HCT116 (cell line): ENCODE data around the gene PRR3. TPM values are rescaled to one million over a fixed set of nuclear protein-coding genes. Genes with fewer than 3 reads are reported as not detected.
A peak's percentile ranks its signal among the peaks of the same experiment; 100 is the strongest.

ENCODE experiments used
- ATAC-seq: fragments of 200-7000 bp; cut with Tn5 transposase; 2 replicates; pipeline ENCODE4 v1.9.1; 2020; ENCODE audit warnings: mild to moderate bottlenecking, moderate library complexity
- BruUV-seq: library from RNA; stranded (reverse); fragments of 400-500 nt; replicated peaks from 2 replicates; lab custom pipeline; 2021; lab: Mats Ljungman, UMichigan
- CTCF ChIA-PET: fragments of 300-600 bp; sonication (Branson Sonifier 250); formaldehyde crosslinking; loops from one replicate; lab custom pipeline; 2021; ENCODE audit warnings: antibody characterized with exemption; lab: Charles Lee
- POLR2A ChIA-PET: fragments of 300-600, 350-600 bp; sonication (Branson Sonifier 250); formaldehyde crosslinking; loops from one replicate; lab custom pipeline; 2021; ENCODE audit warnings: antibody characterized with exemption; lab: Charles Lee
- RAD21 ChIA-PET, 2 experiments: fragments of 300-600 bp; sonication (Branson Sonifier 250); formaldehyde crosslinking; loops; one replicate each; lab custom pipeline; 2023; ENCODE audit warnings: low total read pairs in 2 of 2; ENCODE audit not compliant: uncharacterized antibody in 2 of 2, unreplicated experiment in 2 of 2, low non-redundant PET in 1 of 2; lab: Charles Lee
- DNase-seq: peaks from one replicate; pipeline ENCODE4 v3.0.0-alpha.2; 2010; ENCODE audit warnings: low read depth, low spot score
- H2AFZ ChIP-seq: fragments of 200-600 bp; shearing (Covaris generic), sonication (generic); 2 replicates; pipeline ENCODE4 v1.6.1; 2017; ENCODE audit warnings: low read depth, mixed run types, mixed read lengths, antibody characterized with exemption, low read length; ENCODE audit not compliant: poor library complexity, severe bottlenecking
- H3K27ac ChIP-seq: 2 replicates; pipeline ENCODE4 v1.5.1; 2012; ENCODE audit warnings: low read depth, low read length
- H3K27me3 ChIP-seq: fragments of 200-600 bp; sonication (generic); 2 replicates; pipeline ENCODE4 v1.6.1; 2016; ENCODE audit warnings: mixed run types, low read length, mixed read lengths; ENCODE audit not compliant: insufficient read depth
- H3K36me3 ChIP-seq, 2 experiments: fragments of 200-500 bp in 1 of 2; fragments of 200-600 bp in 1 of 2; sonication (Bioruptor generic) in 1 of 2; sonication (generic) in 1 of 2; 2 replicates each; pipeline versions ENCODE4 v1.5.1 to v1.6.1; 2014 to 2016; ENCODE audit warnings: low read length in 2 of 2, inconsistent platforms in 1 of 2, mixed read lengths in 1 of 2, mixed run types in 1 of 2; ENCODE audit not compliant: insufficient read depth in 2 of 2, control insufficient read depth in 1 of 2
- H3K4me1 ChIP-seq, 2 experiments: fragments of 200-600 bp in 1 of 2; sonication (generic) in 1 of 2; 2 replicates each; pipeline versions ENCODE4 v1.5.1 to v1.6.1; 2012 to 2017; ENCODE audit warnings: low read length in 2 of 2, inconsistent platforms in 1 of 2, mild to moderate bottlenecking in 1 of 2, mixed read lengths in 1 of 2, mixed run types in 1 of 2, moderate library complexity in 1 of 2; ENCODE audit not compliant: insufficient read depth in 2 of 2, control insufficient read depth in 1 of 2
- H3K4me2 ChIP-seq: fragments of 200-600 bp; sonication (generic); 2 replicates; pipeline ENCODE4 v1.6.1; 2017; ENCODE audit warnings: mixed run types, low read length, mixed read lengths
- H3K4me3 ChIP-seq, 2 experiments: fragments of 200-600 bp in 1 of 2; sonication (generic) in 1 of 2; replicated peaks in 1 of 2; 2 replicates each; pipeline ENCODE4 v1.5.1; 2011 to 2016; ENCODE audit warnings: low read length in 2 of 2, control low read depth in 1 of 2, low read depth in 1 of 2, mild to moderate bottlenecking in 1 of 2, mixed read lengths in 1 of 2, mixed run types in 1 of 2
- H3K79me2 ChIP-seq: fragments of 200-600 bp; sonication (generic); 2 replicates; pipeline ENCODE4 v1.6.1; 2017; ENCODE audit warnings: mild to moderate bottlenecking, mixed run types, low read length, moderate library complexity, mixed read lengths; ENCODE audit not compliant: insufficient read depth
- H3K9ac ChIP-seq: fragments of 200-600 bp; sonication (generic); 2 replicates; pipeline ENCODE4 v1.6.1; 2016; ENCODE audit warnings: low read length, mixed read lengths
- H3K9me2 ChIP-seq: fragments of 200-600 bp; sonication (generic), shearing (Covaris generic); 2 replicates; pipeline ENCODE4 v1.6.1; 2017; ENCODE audit warnings: mixed run types, mild to moderate bottlenecking, moderate library complexity; ENCODE audit not compliant: insufficient read depth
- H3K9me3 ChIP-seq, 2 experiments: fragments of 200-500 bp in 1 of 2; fragments of 200-600 bp in 1 of 2; sonication (Bioruptor generic) in 1 of 2; sonication (generic) in 1 of 2; 2 replicates each; pipeline ENCODE4 v1.6.1; 2014 to 2017; ENCODE audit warnings: low read length in 2 of 2, mixed read lengths in 2 of 2, inconsistent platforms in 1 of 2, low read depth in 1 of 2, mild to moderate bottlenecking in 1 of 2, mixed run types in 1 of 2, moderate library complexity in 1 of 2; ENCODE audit not compliant: control insufficient read depth in 1 of 2, insufficient read depth in 1 of 2
- H4K20me1 ChIP-seq: fragments of 200-600 bp; sonication (generic), shearing (Covaris generic); 2 replicates; pipeline ENCODE4 v1.6.1; 2017; ENCODE audit warnings: mixed run types, mild to moderate bottlenecking, moderate library complexity; ENCODE audit not compliant: insufficient read depth
- CBX3 ChIP-seq: IDR thresholded peaks from 2 replicates; pipeline ENCODE4 v1.6.1; 2012; ENCODE audit warnings: low read depth
- CEBPB ChIP-seq: IDR thresholded peaks from 2 replicates; pipeline ENCODE4 v1.6.1; 2012; ENCODE audit warnings: low read depth
- EGR1 ChIP-seq: IDR thresholded peaks from 2 replicates; pipeline ENCODE4 v1.6.1; 2012; ENCODE audit warnings: low read depth
- POLR2AphosphoS5 ChIP-seq: IDR thresholded peaks from 2 replicates; pipeline ENCODE4 v1.6.1; 2011; ENCODE audit warnings: mild to moderate bottlenecking, low read depth, low read length, moderate library complexity
- RAD21 ChIP-seq: IDR thresholded peaks from 2 replicates; pipeline ENCODE4 v1.6.1; 2012; ENCODE audit warnings: low read depth, mild to moderate bottlenecking
- SP1 ChIP-seq: IDR thresholded peaks from 2 replicates; pipeline ENCODE4 v1.6.1; 2012; ENCODE audit warnings: low read depth
- YY1 ChIP-seq: IDR thresholded peaks from 2 replicates; pipeline ENCODE4 v1.6.1; 2011; ENCODE audit warnings: low read length, low read depth, moderate library complexity, mild to moderate bottlenecking; ENCODE audit not compliant: insufficient replicate concordance; ENCODE audit errors: extremely low read depth
- ZFX ChIP-seq: fragments of 450-650 bp; IDR thresholded peaks from 2 replicates; pipeline ENCODE4 v1.6.1; 2017
- intact Hi-C: fragments of 100-400 bp; cut with micrococcal nuclease; formaldehyde crosslinking; loops from 2 replicates; pipeline ENCODE4 v1.10.0; 2022
- total RNA-seq: library from RNA; stranded (reverse); gene quantifications from one replicate; pipeline ENCODE4 v1.2.1, GENCODE V29; 2021; ENCODE audit not compliant: unreplicated experiment
- TF ChIP-seq, protein P1 (sequence below): IDR thresholded peaks from 2 replicates; pipeline ENCODE4 v1.6.1; 2012; ENCODE audit warnings: low read depth
- TF ChIP-seq, protein P2 (sequence below): IDR thresholded peaks from 2 replicates; pipeline ENCODE4 v1.6.1; 2012
- TF ChIP-seq, protein P3 (sequence below), 3 experiments: fragments of 200-600 bp in 1 of 3; sonication (generic) in 1 of 3; IDR thresholded peaks in 2 of 3; conservative IDR thresholded peaks in 1 of 3; 2 replicates each; pipeline ENCODE4 v1.5.1; 2012 to 2017; ENCODE audit warnings: low read depth in 2 of 3, low read length in 2 of 3, antibody characterized with exemption in 1 of 3, borderline replicate concordance in 1 of 3, control low read depth in 1 of 3, mild to moderate bottlenecking in 1 of 3, mixed read lengths in 1 of 3, mixed run types in 1 of 3, moderate library complexity in 1 of 3; ENCODE audit not compliant: insufficient read depth in 1 of 3

PRR3 gene
- total RNA-seq, 1 experiment from 2014 or later, result 16.7 TPM

DNA sequence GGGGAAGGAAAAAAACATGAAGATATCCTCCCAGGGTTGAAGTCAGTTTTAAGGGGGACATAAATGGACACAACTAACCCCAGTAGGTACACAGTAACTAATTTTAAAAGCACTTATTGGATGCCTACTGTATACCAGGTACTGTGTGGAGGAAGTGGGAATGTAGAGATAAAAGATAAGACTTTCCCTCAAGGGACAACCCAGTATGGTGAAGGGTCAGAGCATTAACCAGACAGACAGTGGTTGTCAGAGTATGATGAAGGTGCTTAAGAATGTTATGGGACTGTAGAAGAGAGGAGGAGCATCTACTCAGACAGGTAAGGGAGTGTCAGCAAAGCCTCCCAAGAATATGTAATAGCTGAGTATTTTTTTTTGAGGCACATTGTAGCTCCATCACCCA is 15.1 kb downstream of the PRR3 start:
- BruUV-seq, result no TSS peak
- ChIA-PET POLR2A (no interaction called here), CTCF (no interaction called here), RAD21 (no interaction called here)
- H3K4me1 ChIP-seq, result peaks cover 9 to 29% of the 10 kb centered on the region in 2 experiments
- H3K9ac ChIP-seq, result peak overlapping the region; percentile 85
- H4K20me1 ChIP-seq, result peaks cover 12% of the 10 kb centered on the region; the same call in 1 of the 2 replicates
- H3K27me3 ChIP-seq, result no peaks in the 10 kb centered on the region
- DNase-seq, result no peak
- peaks cover 58% of the 10 kb centered on the region for H3K79me2 ChIP-seq
- intact Hi-C loops, result no loop called here
- ATAC-seq, result no peak
- peak overlapping the region; percentile 88 for H3K4me2 ChIP-seq
- H3K4me3 ChIP-seq, result peak overlapping the region; percentile 66 to 97
- no peaks in the 10 kb centered on the region for H3K9me2 ChIP-seq
- H3K27ac ChIP-seq, result peak overlapping the region; percentile 72; the same call in 1 of the 2 replicates
- no peak overlapping the region for H2AFZ ChIP-seq
- peaks cover 5 to 18% of the 10 kb centered on the region in 2 experiments; a peak in 3 of 4 replicates for H3K36me3 ChIP-seq
- TF ChIP-seq RAD21, result no peak
- TF ChIP-seq, protein P1, sequence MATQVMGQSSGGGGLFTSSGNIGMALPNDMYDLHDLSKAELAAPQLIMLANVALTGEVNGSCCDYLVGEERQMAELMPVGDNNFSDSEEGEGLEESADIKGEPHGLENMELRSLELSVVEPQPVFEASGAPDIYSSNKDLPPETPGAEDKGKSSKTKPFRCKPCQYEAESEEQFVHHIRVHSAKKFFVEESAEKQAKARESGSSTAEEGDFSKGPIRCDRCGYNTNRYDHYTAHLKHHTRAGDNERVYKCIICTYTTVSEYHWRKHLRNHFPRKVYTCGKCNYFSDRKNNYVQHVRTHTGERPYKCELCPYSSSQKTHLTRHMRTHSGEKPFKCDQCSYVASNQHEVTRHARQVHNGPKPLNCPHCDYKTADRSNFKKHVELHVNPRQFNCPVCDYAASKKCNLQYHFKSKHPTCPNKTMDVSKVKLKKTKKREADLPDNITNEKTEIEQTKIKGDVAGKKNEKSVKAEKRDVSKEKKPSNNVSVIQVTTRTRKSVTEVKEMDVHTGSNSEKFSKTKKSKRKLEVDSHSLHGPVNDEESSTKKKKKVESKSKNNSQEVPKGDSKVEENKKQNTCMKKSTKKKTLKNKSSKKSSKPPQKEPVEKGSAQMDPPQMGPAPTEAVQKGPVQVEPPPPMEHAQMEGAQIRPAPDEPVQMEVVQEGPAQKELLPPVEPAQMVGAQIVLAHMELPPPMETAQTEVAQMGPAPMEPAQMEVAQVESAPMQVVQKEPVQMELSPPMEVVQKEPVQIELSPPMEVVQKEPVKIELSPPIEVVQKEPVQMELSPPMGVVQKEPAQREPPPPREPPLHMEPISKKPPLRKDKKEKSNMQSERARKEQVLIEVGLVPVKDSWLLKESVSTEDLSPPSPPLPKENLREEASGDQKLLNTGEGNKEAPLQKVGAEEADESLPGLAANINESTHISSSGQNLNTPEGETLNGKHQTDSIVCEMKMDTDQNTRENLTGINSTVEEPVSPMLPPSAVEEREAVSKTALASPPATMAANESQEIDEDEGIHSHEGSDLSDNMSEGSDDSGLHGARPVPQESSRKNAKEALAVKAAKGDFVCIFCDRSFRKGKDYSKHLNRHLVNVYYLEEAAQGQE, result no peak
- H3K9me3 ChIP-seq, result no peaks in the 10 kb centered on the region

DNA sequence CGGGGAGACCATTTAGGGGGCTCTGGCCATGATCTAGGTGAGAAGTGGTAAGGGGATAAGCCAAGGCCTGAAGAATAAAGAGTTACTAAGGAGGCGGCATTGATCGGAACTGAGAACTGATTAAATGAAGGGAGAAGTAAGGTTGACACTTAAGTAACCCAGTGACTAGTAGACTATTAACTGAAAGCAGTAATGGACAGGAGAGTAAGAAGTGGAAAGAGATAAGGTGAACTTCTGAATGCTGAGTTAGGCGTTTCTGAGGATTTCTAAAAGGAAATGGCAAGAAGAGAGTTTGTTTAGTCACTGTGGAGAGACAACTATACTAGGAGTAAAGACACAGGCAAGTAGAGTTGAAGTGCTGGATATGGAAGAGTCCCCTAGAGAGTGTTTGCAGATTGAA is 16.0 kb downstream of the PRR3 start:
- H3K4me1 ChIP-seq, result peaks cover 9 to 29% of the 10 kb centered on the region in 2 experiments
- TF ChIP-seq RAD21 (no peak), CBX3 (no peak), CEBPB (no peak), ZFX (no peak), EGR1 (no peak), YY1 (no peak), POLR2AphosphoS5 (no peak), SP1 (no peak)
- TF ChIP-seq, protein P2, sequence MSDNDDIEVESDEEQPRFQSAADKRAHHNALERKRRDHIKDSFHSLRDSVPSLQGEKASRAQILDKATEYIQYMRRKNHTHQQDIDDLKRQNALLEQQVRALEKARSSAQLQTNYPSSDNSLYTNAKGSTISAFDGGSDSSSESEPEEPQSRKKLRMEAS, result no peak
- TF ChIP-seq, protein P3, sequence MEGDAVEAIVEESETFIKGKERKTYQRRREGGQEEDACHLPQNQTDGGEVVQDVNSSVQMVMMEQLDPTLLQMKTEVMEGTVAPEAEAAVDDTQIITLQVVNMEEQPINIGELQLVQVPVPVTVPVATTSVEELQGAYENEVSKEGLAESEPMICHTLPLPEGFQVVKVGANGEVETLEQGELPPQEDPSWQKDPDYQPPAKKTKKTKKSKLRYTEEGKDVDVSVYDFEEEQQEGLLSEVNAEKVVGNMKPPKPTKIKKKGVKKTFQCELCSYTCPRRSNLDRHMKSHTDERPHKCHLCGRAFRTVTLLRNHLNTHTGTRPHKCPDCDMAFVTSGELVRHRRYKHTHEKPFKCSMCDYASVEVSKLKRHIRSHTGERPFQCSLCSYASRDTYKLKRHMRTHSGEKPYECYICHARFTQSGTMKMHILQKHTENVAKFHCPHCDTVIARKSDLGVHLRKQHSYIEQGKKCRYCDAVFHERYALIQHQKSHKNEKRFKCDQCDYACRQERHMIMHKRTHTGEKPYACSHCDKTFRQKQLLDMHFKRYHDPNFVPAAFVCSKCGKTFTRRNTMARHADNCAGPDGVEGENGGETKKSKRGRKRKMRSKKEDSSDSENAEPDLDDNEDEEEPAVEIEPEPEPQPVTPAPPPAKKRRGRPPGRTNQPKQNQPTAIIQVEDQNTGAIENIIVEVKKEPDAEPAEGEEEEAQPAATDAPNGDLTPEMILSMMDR (IDR thresholded peaks at IDR 0.05 in 2 of 3, conservative IDR thresholded peaks at IDR 0.05 in 1 of 3; ENCODE audit: borderline replicate concordance in 1 of 3, insufficient read depth in 1 of 3, low read depth in 2 of 3, low read length in 2 of 3), result no peak
- ChIA-PET CTCF (no interaction called here), RAD21 (no interaction called here), POLR2A (no interaction called here)
- H3K4me2 ChIP-seq, result peak overlapping the region; percentile 88
- no TSS peak for BruUV-seq
- no peak for ATAC-seq
- H2AFZ ChIP-seq, result no peak overlapping the region
- DNase-seq, result no peak
- peak overlapping the region; percentile 85; the same call in 1 of the 2 replicates for H3K9ac ChIP-seq
- peaks cover 67% of the 10 kb centered on the region for H3K79me2 ChIP-seq
- no peaks in the 10 kb centered on the region for H3K27me3 ChIP-seq
- H3K9me2 ChIP-seq, result no peaks in the 10 kb centered on the region
- intact Hi-C loops, result no loop called here
- H3K27ac ChIP-seq, result no peak overlapping the region
- peaks cover 12% of the 10 kb centered on the region; the same call in 1 of the 2 replicates for H4K20me1 ChIP-seq
- H3K9me3 ChIP-seq, result no peaks in the 10 kb centered on the region
- H3K36me3 ChIP-seq, result peaks cover 14 to 28% of the 10 kb centered on the region in 2 experiments
- H3K4me3 ChIP-seq, result no peak overlapping the region
